HepG2 (cell line): ENCODE results near the gene HBS1L. TPM values are rescaled to one million over a fixed set of nuclear protein-coding genes. Genes with fewer than 3 reads are reported as not detected.

Experiments used
- AGO1 ChIP-seq: fragments of 200-400 bp; formaldehyde crosslinking; IDR thresholded peaks from 2 replicates; pipeline ENCODE4 v1.6.1; 2017; ENCODE audit warnings: mild to moderate bottlenecking, low read depth, low read length, moderate library complexity; ENCODE audit not compliant: poor library complexity, severe bottlenecking
- ATF7 ChIP-seq, 2 experiments: fragments of 450-650 bp in 1 of 2; sonication (generic) in 1 of 2; formaldehyde crosslinking in 1 of 2; IDR thresholded peaks; 2 replicates each; pipeline versions ENCODE4 v1.4.0 to v1.6.1; 2016 to 2020; ENCODE audit warnings: antibody characterized with exemption in 1 of 2, mild to moderate bottlenecking in 1 of 2, missing genetic modification reagents in 1 of 2
- FOXP4 ChIP-seq: sonication (generic); formaldehyde crosslinking; IDR thresholded peaks from 2 replicates; pipeline ENCODE4 v1.4.0; 2020; ENCODE audit warnings: missing genetic modification reagents
- MNT ChIP-seq: fragments of 450-650 bp; IDR thresholded peaks from 2 replicates; pipeline ENCODE4 v1.6.1; 2016
- RFX3 ChIP-seq: IDR thresholded peaks from 2 replicates; pipeline ENCODE4 v1.6.1; 2016; ENCODE audit warnings: missing biosample characterization, missing genetic modification reagents
- TARDBP ChIP-seq: sonication (generic); formaldehyde crosslinking; IDR thresholded peaks from 2 replicates; pipeline ENCODE4 v1.8.0; 2022; ENCODE audit warnings: mild to moderate bottlenecking, missing genetic modification reagents
- ZNF343 ChIP-seq: sonication (generic); formaldehyde crosslinking; IDR thresholded peaks from 2 replicates; pipeline ENCODE4 v1.4.0; 2020; ENCODE audit warnings: mild to moderate bottlenecking, missing genetic modification reagents
- ZNF570 ChIP-seq: sonication (generic); formaldehyde crosslinking; IDR thresholded peaks from 2 replicates; pipeline ENCODE4 v1.4.0; 2020; ENCODE audit warnings: mild to moderate bottlenecking, missing genetic modification reagents, borderline replicate concordance
- ZNF614 ChIP-seq: IDR thresholded peaks from 2 replicates; pipeline ENCODE4 v1.6.1; 2018; ENCODE audit warnings: missing biosample characterization, missing genetic modification reagents, inconsistent platforms, borderline replicate concordance
- ZNF652 ChIP-seq: IDR thresholded peaks from 2 replicates; pipeline ENCODE4 v1.6.1; 2016; ENCODE audit warnings: low read depth, borderline replicate concordance
- ZNF816 ChIP-seq: sonication (generic); formaldehyde crosslinking; IDR thresholded peaks from 2 replicates; pipeline ENCODE4 v1.8.0; 2022; ENCODE audit warnings: missing genetic modification reagents, mild to moderate bottlenecking, borderline replicate concordance
- polyA plus RNA-seq, 8 experiments: library from polyadenylated mRNA; depleted of rRNA in 3 of 8; stranded (reverse) in 7 of 8; unstranded in 1 of 8; fragments of >200 nt; fragmentation: Illumina TruSeq in 4 of 8; extraction: Trizol in 4 of 8; gene quantifications; 2 replicates each; pipeline versions ENCODE4 v1.2.1 to v1.2.3, GENCODE V29; 2011 to 2016; ENCODE audit warnings: low read depth in 4 of 8, missing spikeins in 1 of 8, mixed read lengths in 1 of 8; ENCODE audit not compliant: insufficient read depth in 1 of 8
- total RNA-seq, 5 experiments: library from RNA; depleted of rRNA; stranded (reverse); fragments of >200 nt; fragmentation: Illumina TruSeq; extraction: Trizol; gene quantifications; 2 replicates each; pipeline ENCODE4 v1.2.3, GENCODE V29; 2016; ENCODE audit warnings: low read depth in 1 of 5
- TF ChIP-seq, protein P1 (sequence below): sonication (generic); formaldehyde crosslinking; IDR thresholded peaks from 2 replicates; pipeline ENCODE4 v1.4.0; 2020; ENCODE audit warnings: missing genetic modification reagents, borderline replicate concordance
- TF ChIP-seq, protein P2 (sequence below): sonication (generic); formaldehyde crosslinking; IDR thresholded peaks from 2 replicates; pipeline ENCODE4 v1.5.0; 2020; ENCODE audit warnings: mild to moderate bottlenecking, low read depth, missing genetic modification reagents, borderline replicate concordance

HBS1L gene
- total and polyA plus RNA-seq, 2 of the 13 experiments (the other 11 are each of a cell fraction or from before 2014, with no cell fraction given): 44.1 to 138 TPM

- TF ChIP-seq FOXP4 (CRISPR knock-in tag) (peak; percentile 52), MNT (peak; percentile 39; the same call in 1 of the 2 replicates), ZNF570 (no peak), TARDBP (CRISPR knock-in tag) (peak; percentile 82; the same call in 1 of the 2 replicates), ZNF652 (peak; percentile 22; the same call in 1 of the 2 replicates), ZNF614 (peak; percentile 94), ZNF816 (CRISPR knock-in tag) (no peak), ZNF343 (0 out of 2 replicates have a peak, but pooled peaks have one; percentile 35), AGO1 (peak; percentile 79), RFX3 (CRISPR knock-in tag) (no peak), ATF7 (IDR thresholded peaks at IDR 0.05) (no peak), ATF7 (CRISPR knock-in tag; IDR thresholded peaks at IDR 0.05) (peak; percentile 80; the same call in 1 of the 2 replicates)
- TF ChIP-seq, protein P1, sequence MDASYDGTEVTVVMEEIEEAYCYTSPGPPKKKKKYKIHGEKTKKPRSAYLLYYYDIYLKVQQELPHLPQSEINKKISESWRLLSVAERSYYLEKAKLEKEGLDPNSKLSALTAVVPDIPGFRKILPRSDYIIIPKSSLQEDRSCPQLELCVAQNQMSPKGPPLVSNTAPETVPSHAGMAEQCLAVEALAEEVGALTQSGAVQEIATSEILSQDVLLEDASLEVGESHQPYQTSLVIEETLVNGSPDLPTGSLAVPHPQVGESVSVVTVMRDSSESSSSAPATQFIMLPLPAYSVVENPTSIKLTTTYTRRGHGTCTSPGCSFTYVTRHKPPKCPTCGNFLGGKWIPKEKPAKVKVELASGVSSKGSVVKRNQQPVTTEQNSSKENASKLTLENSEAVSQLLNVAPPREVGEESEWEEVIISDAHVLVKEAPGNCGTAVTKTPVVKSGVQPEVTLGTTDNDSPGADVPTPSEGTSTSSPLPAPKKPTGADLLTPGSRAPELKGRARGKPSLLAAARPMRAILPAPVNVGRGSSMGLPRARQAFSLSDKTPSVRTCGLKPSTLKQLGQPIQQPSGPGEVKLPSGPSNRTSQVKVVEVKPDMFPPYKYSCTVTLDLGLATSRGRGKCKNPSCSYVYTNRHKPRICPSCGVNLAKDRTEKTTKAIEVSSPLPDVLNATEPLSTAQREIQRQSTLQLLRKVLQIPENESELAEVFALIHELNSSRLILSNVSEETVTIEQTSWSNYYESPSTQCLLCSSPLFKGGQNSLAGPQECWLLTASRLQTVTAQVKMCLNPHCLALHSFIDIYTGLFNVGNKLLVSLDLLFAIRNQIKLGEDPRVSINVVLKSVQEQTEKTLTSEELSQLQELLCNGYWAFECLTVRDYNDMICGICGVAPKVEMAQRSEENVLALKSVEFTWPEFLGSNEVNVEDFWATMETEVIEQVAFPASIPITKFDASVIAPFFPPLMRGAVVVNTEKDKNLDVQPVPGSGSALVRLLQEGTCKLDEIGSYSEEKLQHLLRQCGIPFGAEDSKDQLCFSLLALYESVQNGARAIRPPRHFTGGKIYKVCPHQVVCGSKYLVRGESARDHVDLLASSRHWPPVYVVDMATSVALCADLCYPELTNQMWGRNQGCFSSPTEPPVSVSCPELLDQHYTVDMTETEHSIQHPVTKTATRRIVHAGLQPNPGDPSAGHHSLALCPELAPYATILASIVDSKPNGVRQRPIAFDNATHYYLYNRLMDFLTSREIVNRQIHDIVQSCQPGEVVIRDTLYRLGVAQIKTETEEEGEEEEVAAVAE: peak; percentile 89; the same call in 1 of the 2 replicates
- TF ChIP-seq, protein P2, sequence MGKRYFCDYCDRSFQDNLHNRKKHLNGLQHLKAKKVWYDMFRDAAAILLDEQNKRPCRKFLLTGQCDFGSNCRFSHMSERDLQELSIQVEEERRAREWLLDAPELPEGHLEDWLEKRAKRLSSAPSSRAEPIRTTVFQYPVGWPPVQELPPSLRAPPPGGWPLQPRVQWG (CRISPR knock-in tag): no peak
Observed at GRCh38 chr6:135054569-135055498, at the start of gene HBS1L (continued).
